Neuronal stem cell (in vitro differentiated cells): ENCODE results near the gene EIF5.

Experiments
- DNase-seq: peaks from one replicate; pipeline ENCODE4 v3.0.0-alpha.2; 2013; ENCODE audit warnings: low spot score
- H2AFZ ChIP-seq: one replicate; pipeline ENCODE4 v1.6.1; 2013; ENCODE audit warnings: mild to moderate bottlenecking, low read length, inconsistent platforms
- H2AK5ac ChIP-seq: 2 replicates; pipeline ENCODE4 v1.6.1; 2013; ENCODE audit warnings: low read depth, mild to moderate bottlenecking, inconsistent platforms, low read length, moderate library complexity, mixed read lengths
- H2BK120ac ChIP-seq: 2 replicates; pipeline ENCODE4 v1.6.1; 2013; ENCODE audit warnings: low read depth, mild to moderate bottlenecking, inconsistent platforms, low read length, moderate library complexity, mixed read lengths
- H2BK12ac ChIP-seq: one replicate; pipeline ENCODE4 v1.6.1; 2013; ENCODE audit warnings: low read length, inconsistent platforms
- H2BK15ac ChIP-seq: 2 replicates; pipeline ENCODE4 v1.6.1; 2013; ENCODE audit warnings: mild to moderate bottlenecking, low read length, inconsistent platforms, mixed read lengths
- H2BK5ac ChIP-seq: one replicate; pipeline ENCODE4 v1.6.1; 2013; ENCODE audit warnings: inconsistent platforms, mild to moderate bottlenecking, low read length, moderate library complexity
- H3K14ac ChIP-seq: one replicate; pipeline ENCODE4 v1.6.1; 2013; ENCODE audit warnings: low read length, inconsistent platforms
- H3K18ac ChIP-seq: 2 replicates; pipeline ENCODE4 v1.6.1; 2013; ENCODE audit warnings: low read length, inconsistent platforms
- H3K23ac ChIP-seq: 2 replicates; pipeline ENCODE4 v1.6.1; 2013; ENCODE audit warnings: low read depth, mild to moderate bottlenecking, mixed read lengths, low read length, inconsistent platforms; ENCODE audit not compliant: poor library complexity
- H3K27ac ChIP-seq: replicated peaks from 3 replicates; pipeline ENCODE4 v1.5.1; 2013; ENCODE audit warnings: low read length, inconsistent platforms
- H3K27me3 ChIP-seq, 3 experiments: 2 replicates each; pipeline ENCODE4 v1.6.1; 2013; ENCODE audit warnings: low read length in 3 of 3, mild to moderate bottlenecking in 2 of 3, inconsistent platforms in 1 of 3, low read depth in 1 of 3, mixed read lengths in 1 of 3, moderate library complexity in 1 of 3; ENCODE audit not compliant: control insufficient read depth in 3 of 3, insufficient read depth in 3 of 3
- H3K36me3 ChIP-seq, 2 donors: replicated peaks in 1 of 2; 2 replicates each; pipeline ENCODE4 v1.6.1; 2013; ENCODE audit warnings: low read length in 2 of 2; ENCODE audit not compliant: control insufficient read depth in 2 of 2, insufficient read depth in 2 of 2
- H3K4ac ChIP-seq: 2 replicates; pipeline ENCODE4 v1.6.1; 2013; ENCODE audit warnings: inconsistent platforms, mild to moderate bottlenecking, low read length, moderate library complexity
- H3K4me1 ChIP-seq, 2 donors: 1 replicate in 1 of 2; 2 replicates in 1 of 2; pipeline ENCODE4 v1.6.1; 2013; ENCODE audit warnings: low read length in 2 of 2, low read depth in 1 of 2; ENCODE audit not compliant: control insufficient read depth in 2 of 2, insufficient read depth in 1 of 2
- H3K4me2 ChIP-seq: one replicate; pipeline ENCODE4 v1.6.1; 2013; ENCODE audit warnings: mild to moderate bottlenecking, low read length, inconsistent platforms; ENCODE audit not compliant: insufficient read depth, poor library complexity, severe bottlenecking
- H3K4me3 ChIP-seq, 2 donors: 2 replicates each; pipeline ENCODE4 v1.5.1; 2013; ENCODE audit warnings: low read length in 2 of 2, mild to moderate bottlenecking in 2 of 2, inconsistent platforms in 1 of 2, moderate library complexity in 1 of 2
- H3K79me1 ChIP-seq: one replicate; pipeline ENCODE4 v1.6.1; 2013; ENCODE audit warnings: low read depth, mild to moderate bottlenecking, inconsistent platforms, low read length, moderate library complexity
- H3K9ac ChIP-seq: one replicate; pipeline ENCODE4 v1.6.1; 2013; ENCODE audit warnings: mild to moderate bottlenecking, low read depth, low read length, inconsistent platforms; ENCODE audit not compliant: poor library complexity
- H3K9me3 ChIP-seq, 2 donors: replicated peaks in 1 of 2; 2 replicates each; pipeline versions ENCODE3 to v1.6.1; 2013; ENCODE audit warnings: low read length in 2 of 2, mild to moderate bottlenecking in 2 of 2, inconsistent platforms in 1 of 2, low read depth in 1 of 2, mixed read lengths in 1 of 2, moderate library complexity in 1 of 2; ENCODE audit not compliant: control insufficient read depth in 2 of 2, insufficient read depth in 1 of 2
- H4K8ac ChIP-seq: one replicate; pipeline ENCODE4 v1.6.1; 2013; ENCODE audit warnings: low read depth, mild to moderate bottlenecking, inconsistent platforms, low read length, moderate library complexity
- H4K91ac ChIP-seq: one replicate; pipeline ENCODE4 v1.6.1; 2013; ENCODE audit warnings: low read length, low read depth, mild to moderate bottlenecking, inconsistent platforms; ENCODE audit not compliant: poor library complexity
- WGBS, 2 donors: extraction: QIAGEN DNeasy Blood & Tissue Kit; methylation state at CpG; one replicate each; pipeline ENCODE4 v1.1.7; 2013; ENCODE audit warnings: missing lambda C conversion rate in 2 of 2, mixed read lengths in 1 of 2; ENCODE audit not compliant: insufficient read length in 2 of 2, insufficient replicate concordance in 1 of 2; ENCODE audit errors: extremely low coverage in 2 of 2; 5-methylcytosine and 5-hydroxymethylcytosine counted together

EIF5 gene

DNA sequence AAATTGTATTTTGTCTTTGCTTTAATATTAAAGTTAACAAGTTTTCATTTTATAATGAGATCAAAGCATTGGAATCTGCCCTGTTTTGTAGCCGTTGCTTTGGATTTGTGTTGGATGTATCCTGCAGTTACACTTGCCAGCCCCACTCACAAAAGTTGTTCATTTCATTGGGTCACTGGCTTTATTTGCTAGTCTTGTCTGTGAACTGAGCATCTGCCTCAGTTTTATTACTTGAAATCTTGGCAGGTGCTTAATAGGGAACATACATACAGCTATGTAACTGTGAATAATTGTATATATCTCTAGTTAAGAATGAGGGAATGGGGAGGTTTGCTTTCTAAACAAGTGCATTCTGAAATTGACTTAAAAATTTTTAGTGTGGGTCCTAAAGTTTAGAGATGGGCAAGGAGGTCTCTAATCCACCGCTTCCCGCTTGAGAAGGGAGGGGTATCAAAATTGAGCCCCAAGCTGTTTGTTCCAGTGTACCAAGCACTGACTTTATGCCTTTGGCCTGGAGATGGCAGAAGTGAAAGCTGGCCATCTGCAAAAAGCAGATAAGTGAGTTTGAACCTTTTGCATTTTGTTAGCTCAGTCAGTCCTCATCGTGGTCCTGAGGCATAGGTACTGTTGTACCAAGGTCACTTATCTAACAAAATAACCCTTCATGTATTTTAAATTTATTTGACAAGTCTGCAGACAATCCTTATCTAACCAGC, 9.3 kb downstream of the EIF5 start:
- Histone ChIP-seq H4K8ac (no peak overlapping the region), H2BK15ac (no peak overlapping the region), H2BK12ac (no peak overlapping the region), H2BK5ac (no peak overlapping the region), H2AK5ac (no peak overlapping the region), H3K14ac (no peak overlapping the region), H3K4ac (no peak overlapping the region), H4K91ac (no peak overlapping the region), H2AFZ (no peak overlapping the region), H3K4me1 (no peaks in the 10 kb centered on the region), H3K79me1 (no peaks in the 10 kb centered on the region), H3K4me3 (no peak overlapping the region), H3K27me3 (no peaks in the 10 kb centered on the region), H3K9ac (no peak overlapping the region), H3K27ac (no peak overlapping the region), H2BK120ac (no peak overlapping the region), H3K9me3 (peaks cover 0 to 2% of the 10 kb centered on the region in 2 donors), H3K23ac (no peak overlapping the region), H3K4me2 (no peak overlapping the region), H3K18ac (no peak overlapping the region), H3K36me3 (peaks cover 39 to 68% of the 10 kb centered on the region in 2 donors)
- no peak for DNase-seq
- WGBS, 2 donors = no CpG with 5 or more reads among the region's 4 CpGs

DNA sequence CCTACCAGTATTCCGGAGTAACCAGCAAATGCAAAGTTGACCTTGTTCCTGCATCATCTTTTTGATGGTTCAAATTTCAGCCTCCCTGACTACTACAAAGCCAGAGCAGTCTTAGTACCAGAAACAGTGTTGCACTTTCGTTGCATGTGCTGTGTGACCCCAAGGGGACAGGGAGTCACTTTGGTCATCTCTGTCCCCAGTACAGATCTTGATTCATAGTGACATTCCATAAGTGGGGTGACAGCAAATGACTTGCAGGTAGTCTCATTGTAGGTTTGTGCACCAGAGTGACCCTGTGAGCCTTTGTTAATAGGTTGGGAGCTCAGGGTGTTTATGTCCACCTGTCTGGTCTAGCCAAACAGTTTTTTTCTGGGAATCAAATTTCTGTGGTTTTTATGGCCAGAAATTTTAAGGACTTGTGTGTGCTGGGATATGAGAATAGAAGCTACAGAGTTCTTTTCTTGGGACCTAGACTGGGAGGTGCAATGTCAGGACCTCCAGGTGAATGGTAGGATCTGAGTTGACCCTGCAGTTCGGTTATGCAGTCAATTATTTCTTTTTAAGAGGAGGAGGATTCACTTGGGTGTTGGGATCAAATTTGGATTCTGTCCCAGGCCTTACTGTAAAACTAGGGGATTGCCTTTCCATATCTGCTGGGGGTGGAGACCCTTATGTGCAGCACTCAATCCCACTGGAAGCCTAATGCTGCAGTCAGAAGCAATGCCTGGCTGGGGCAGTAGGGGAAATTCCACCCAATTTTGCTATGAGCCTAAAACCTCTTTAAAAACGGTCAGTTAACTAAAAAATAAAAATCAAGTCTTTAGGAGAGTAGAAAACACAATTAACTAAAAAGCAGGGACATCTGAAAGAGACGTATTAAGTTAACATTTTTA, 10.1 kb downstream of the EIF5 start:
- no peak for DNase-seq
- Histone ChIP-seq H3K18ac (no peak overlapping the region), H3K79me1 (no peaks in the 10 kb centered on the region), H2BK5ac (no peak overlapping the region), H3K4me2 (no peak overlapping the region), H3K27ac (no peak overlapping the region), H2BK15ac (no peak overlapping the region), H3K4me3 (no peak overlapping the region), H2BK120ac (no peak overlapping the region), H3K36me3 (peaks cover 33 to 60% of the 10 kb centered on the region in 2 donors), H3K9ac (no peak overlapping the region), H3K9me3 (peaks cover 0 to 2% of the 10 kb centered on the region in 2 donors), H2AFZ (no peak overlapping the region), H3K23ac (no peak overlapping the region), H3K4ac (no peak overlapping the region), H3K27me3 (no peaks in the 10 kb centered on the region), H2AK5ac (no peak overlapping the region), H3K14ac (no peak overlapping the region), H3K4me1 (no peaks in the 10 kb centered on the region), H2BK12ac (no peak overlapping the region), H4K8ac (no peak overlapping the region), H4K91ac (no peak overlapping the region)
- no CpG with 5 or more reads among the region's 5 CpGs for WGBS, 2 donors

DNA sequence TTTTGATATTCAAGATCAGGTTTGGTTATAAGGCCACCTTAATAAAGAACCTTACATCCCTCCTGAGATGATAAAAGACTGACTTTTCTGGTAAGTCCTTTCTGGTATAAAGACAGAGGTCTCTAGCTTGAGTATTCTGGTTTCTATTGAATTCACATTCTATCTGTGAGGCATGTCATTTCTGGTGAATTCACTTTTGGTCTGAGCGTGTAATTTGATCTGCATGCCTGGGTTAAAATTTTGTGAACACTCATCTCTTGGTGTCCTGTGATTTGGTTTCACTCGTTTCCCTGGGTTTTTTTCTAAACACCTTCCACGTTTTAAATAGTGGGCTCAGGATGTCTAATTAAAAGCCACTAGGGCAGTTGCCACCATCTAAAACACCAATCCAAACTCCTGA, 12.2 kb downstream of the EIF5 start:
- Histone ChIP-seq H2BK5ac (no peak overlapping the region), H3K9me3 (peaks cover 0 to 4% of the 10 kb centered on the region in 2 donors), H3K4me3 (no peak overlapping the region), H3K14ac (no peak overlapping the region), H3K79me1 (no peaks in the 10 kb centered on the region), H2BK15ac (no peak overlapping the region), H2BK12ac (no peak overlapping the region), H4K91ac (no peak overlapping the region), H3K27me3 (no peaks in the 10 kb centered on the region), H3K18ac (no peak overlapping the region), H2AFZ (no peak overlapping the region), H3K9ac (no peak overlapping the region), H2AK5ac (no peak overlapping the region), H3K36me3 (peaks cover 15 to 39% of the 10 kb centered on the region in 2 donors), H3K4me2 (no peak overlapping the region), H3K4ac (no peak overlapping the region), H3K23ac (no peak overlapping the region), H2BK120ac (no peak overlapping the region), H3K27ac (no peak overlapping the region), H3K4me1 (no peaks in the 10 kb centered on the region), H4K8ac (no peak overlapping the region)
- no peak for DNase-seq
- WGBS, 2 donors = no CpG with 5 or more reads among the region's 3 CpGs
